ENCODE measurements around the gene FHOD1.

Gene FHOD1

GRCh38 chr16:67184995-67185650 lies 62.2 kb downstream of the FHOD1 start:
- Histone ChIP-seq H3K36me3 (ENCODE audit: control insufficient read depth in 4 of 4, insufficient read depth in 4 of 4, low read length in 3 of 4) (no peaks in the 10 kb centered on the region), H3K9me3 (ENCODE audit: control extremely low read depth in 1 of 5, control insufficient read depth in 4 of 5, insufficient read depth in 2 of 5, low read depth in 1 of 5, low read length in 4 of 5) (no peaks in the 10 kb centered on the region), H3K27me3 (replicated peaks in 2 of 5; ENCODE audit: control insufficient read depth in 4 of 5, insufficient read depth in 5 of 5, low read length in 4 of 5) (peaks cover 0 to 14% (median 6%) of the 10 kb centered on the region in 5 experiments), H3K27ac (ENCODE audit: insufficient read depth in 1 of 2, low read depth in 1 of 2, low read length in 2 of 2, poor library complexity in 1 of 2, severe bottlenecking in 2 of 2) (no peak overlapping the region), H3K4me1 (ENCODE audit: control extremely low read depth in 1 of 4, control insufficient read depth in 4 of 4, insufficient read depth in 4 of 4, low read length in 3 of 4) (peaks cover 0 to 25% (median 23%) of the 10 kb centered on the region in 4 experiments), H3K4me3 (ENCODE audit: control insufficient read depth in 1 of 7, extremely low read depth in 1 of 7, insufficient read depth in 4 of 7, low read depth in 2 of 7, low read length in 6 of 7) (peak overlapping the region in 1 of 7 experiments; percentile 81)
- 13% methylated on average over 34 of the region's 43 CpGs for WGBS (ENCODE audit: insufficient coverage)
- ChIA-PET POLR2A (interaction anchor here (0.6 kb wide), 1 partner anchor 69 kb away, joined by 3 read pairs; no protein-coding TSS in a partner anchor), CTCF (interaction anchor here (0.6 to 3.4 kb wide), 33 partner anchors 9 to 233 kb away, joined by 3 to 22 read pairs (median 4); partner anchors contain the start of genes ELMO3, FBXL8, HSF4 and NOL3)
- DNase-seq: peak; percentile 79 to 89 (median 87)

GRCh38 chr16:67184453-67184994 lies 62.8 kb downstream of the FHOD1 start:
- ChIA-PET POLR2A (interaction anchor here (0.6 kb wide), 1 partner anchor 68 kb away, joined by 3 read pairs; no protein-coding TSS in a partner anchor), CTCF (interaction anchor here (0.5 to 3.4 kb wide), 29 partner anchors 9 to 631 kb away, joined by 3 to 22 read pairs (median 4); partner anchors contain the start of genes ELMO3, FBXL8, HSF4 and NOL3)
- H3K27me3 ChIP-seq (replicated peaks in 2 of 5; ENCODE audit: control insufficient read depth in 4 of 5, insufficient read depth in 5 of 5, low read length in 4 of 5): peaks cover 0 to 14% (median 6%) of the 10 kb centered on the region in 5 experiments
- WGBS (ENCODE audit: insufficient coverage): 9% methylated on average over 54 of the region's 59 CpGs
- H3K27ac ChIP-seq (ENCODE audit: insufficient read depth in 1 of 2, low read depth in 1 of 2, low read length in 2 of 2, poor library complexity in 1 of 2, severe bottlenecking in 2 of 2): no peak overlapping the region
- no peak for DNase-seq
- H3K4me3 ChIP-seq (ENCODE audit: control insufficient read depth in 1 of 7, extremely low read depth in 1 of 7, insufficient read depth in 4 of 7, low read depth in 2 of 7, low read length in 6 of 7): peak overlapping the region; percentile 72 to 94 (median 81)
- H3K9me3 ChIP-seq (ENCODE audit: control extremely low read depth in 1 of 5, control insufficient read depth in 4 of 5, insufficient read depth in 2 of 5, low read depth in 1 of 5, low read length in 4 of 5): no peaks in the 10 kb centered on the region
- H3K4me1 ChIP-seq (ENCODE audit: control extremely low read depth in 1 of 4, control insufficient read depth in 4 of 4, insufficient read depth in 4 of 4, low read length in 3 of 4): peaks cover 0 to 25% (median 23%) of the 10 kb centered on the region in 4 experiments
- no peaks in the 10 kb centered on the region for H3K36me3 ChIP-seq (ENCODE audit: control insufficient read depth in 4 of 4, insufficient read depth in 4 of 4, low read length in 3 of 4)

GRCh38 chr16:67183627-67184452 lies 63.4 kb downstream of the FHOD1 start, which contains the start of gene MATCAP1:
TSS of gene MATCAP1 (minus strand) at chr16:67183963. CDS start at chr16:67180610, 3,353 bp downstream.
- no peaks in the 10 kb centered on the region for H3K9me3 ChIP-seq (ENCODE audit: control extremely low read depth in 1 of 5, control insufficient read depth in 4 of 5, insufficient read depth in 2 of 5, low read depth in 1 of 5, low read length in 4 of 5)
- H3K4me3 ChIP-seq (ENCODE audit: control insufficient read depth in 1 of 7, extremely low read depth in 1 of 7, insufficient read depth in 4 of 7, low read depth in 2 of 7, low read length in 6 of 7): peak within 1 kb of the TSS; percentile 72 to 94 (median 81)
- 0% methylated on average over 72 of the region's 77 CpGs for WGBS (ENCODE audit: insufficient coverage)
- peaks cover 0 to 16% (median 8%) of the 10 kb centered on the region in 5 experiments for H3K27me3 ChIP-seq (replicated peaks in 2 of 5; ENCODE audit: control insufficient read depth in 4 of 5, insufficient read depth in 5 of 5, low read length in 4 of 5)
- DNase-seq: peak; percentile 97 to 98 (median 98)
- CTCF ChIA-PET: interaction anchor here (0.5 to 2.1 kb wide), 16 partner anchors 9 to 632 kb away, joined by 3 to 21 read pairs (median 6); partner anchors contain the start of genes FBXL8, HSF4 and TRADD
- peak within 1 kb of the TSS; percentile 88 to 96 for H3K27ac ChIP-seq (ENCODE audit: insufficient read depth in 1 of 2, low read depth in 1 of 2, low read length in 2 of 2, poor library complexity in 1 of 2, severe bottlenecking in 2 of 2)
- POLR2A ChIA-PET: no interaction called here
- H3K4me1 ChIP-seq (ENCODE audit: control extremely low read depth in 1 of 4, control insufficient read depth in 4 of 4, insufficient read depth in 4 of 4, low read length in 3 of 4): peaks cover 0 to 25% (median 23%) of the 10 kb centered on the region in 4 experiments
- H3K36me3 ChIP-seq (ENCODE audit: control insufficient read depth in 4 of 4, insufficient read depth in 4 of 4, low read length in 3 of 4): no peaks in the 10 kb centered on the region

- H3K27ac ChIP-seq (ENCODE audit: insufficient read depth in 1 of 2, low read depth in 1 of 2, low read length in 2 of 2, poor library complexity in 1 of 2, severe bottlenecking in 2 of 2): peak overlapping the region in 1 of 2 experiments; percentile 96
- peaks cover 0 to 28% (median 24%) of the 10 kb centered on the region in 4 experiments for H3K4me1 ChIP-seq (ENCODE audit: control extremely low read depth in 1 of 4, control insufficient read depth in 4 of 4, insufficient read depth in 4 of 4, low read length in 3 of 4)
These were observed 64.0 kb downstream of the FHOD1 start for GRCh38 chr16:67183284-67183626.

GRCh38 chr16:67182288-67182687 lies 65.0 kb downstream of the FHOD1 start:
- Histone ChIP-seq H3K4me3 (ENCODE audit: control insufficient read depth in 1 of 7, extremely low read depth in 1 of 7, insufficient read depth in 4 of 7, low read depth in 2 of 7, low read length in 6 of 7) (no peak overlapping the region), H3K27ac (ENCODE audit: insufficient read depth in 1 of 2, low read depth in 1 of 2, low read length in 2 of 2, poor library complexity in 1 of 2, severe bottlenecking in 2 of 2) (no peak overlapping the region), H3K27me3 (replicated peaks in 2 of 5; ENCODE audit: control insufficient read depth in 4 of 5, insufficient read depth in 5 of 5, low read length in 4 of 5) (peaks cover 0 to 26% (median 16%) of the 10 kb centered on the region in 5 experiments), H3K36me3 (ENCODE audit: control insufficient read depth in 4 of 4, insufficient read depth in 4 of 4, low read length in 3 of 4) (no peaks in the 10 kb centered on the region), H3K4me1 (ENCODE audit: control extremely low read depth in 1 of 4, control insufficient read depth in 4 of 4, insufficient read depth in 4 of 4, low read length in 3 of 4) (peaks cover 0 to 35% (median 29%) of the 10 kb centered on the region in 4 experiments), H3K9me3 (ENCODE audit: control extremely low read depth in 1 of 5, control insufficient read depth in 4 of 5, insufficient read depth in 2 of 5, low read depth in 1 of 5, low read length in 4 of 5) (no peaks in the 10 kb centered on the region)
- WGBS (ENCODE audit: insufficient coverage): 96% methylated on average over 2 of the region's 2 CpGs
- POLR2A ChIA-PET: interaction anchor here (0.6 kb wide), 1 partner anchor 67 kb away, joined by 4 read pairs; no protein-coding TSS in a partner anchor
- no peak for DNase-seq
- CTCF ChIA-PET: interaction anchor here (0.9 to 2.6 kb wide), 8 partner anchors 8 to 26 kb away, joined by 3 to 13 read pairs (median 5); no protein-coding TSS in a partner anchor

More at GRCh38 chr16:67183284-67183626, 64.0 kb downstream of the FHOD1 start:
- POLR2A ChIA-PET: no interaction called here
- WGBS (ENCODE audit: insufficient coverage): 13% methylated on average over 8 of the region's 11 CpGs
- CTCF ChIA-PET: interaction anchor here (0.8 to 2.6 kb wide), 8 partner anchors 9 to 166 kb away, joined by 3 to 13 read pairs (median 5); no protein-coding TSS in a partner anchor
- Histone ChIP-seq H3K36me3 (ENCODE audit: control insufficient read depth in 4 of 4, insufficient read depth in 4 of 4, low read length in 3 of 4) (no peaks in the 10 kb centered on the region), H3K4me3 (ENCODE audit: control insufficient read depth in 1 of 7, extremely low read depth in 1 of 7, insufficient read depth in 4 of 7, low read depth in 2 of 7, low read length in 6 of 7) (peak overlapping the region; percentile 72 to 94 (median 81)), H3K27me3 (replicated peaks in 2 of 5; ENCODE audit: control insufficient read depth in 4 of 5, insufficient read depth in 5 of 5, low read length in 4 of 5) (peaks cover 0 to 17% (median 9%) of the 10 kb centered on the region in 5 experiments), H3K9me3 (ENCODE audit: control extremely low read depth in 1 of 5, control insufficient read depth in 4 of 5, insufficient read depth in 2 of 5, low read depth in 1 of 5, low read length in 4 of 5) (no peaks in the 10 kb centered on the region)
- DNase-seq: no peak

GRCh38 chr16:67181346-67181745 lies 65.9 kb downstream of the FHOD1 start:
- 100% methylated on average over 2 of the region's 2 CpGs for WGBS (ENCODE audit: insufficient coverage)
- no peak overlapping the region for H3K27ac ChIP-seq (ENCODE audit: insufficient read depth in 1 of 2, low read depth in 1 of 2, low read length in 2 of 2, poor library complexity in 1 of 2, severe bottlenecking in 2 of 2)
- no peak for DNase-seq
- ChIA-PET POLR2A (no interaction called here), CTCF (interaction anchor here (0.7 to 2.6 kb wide), 7 partner anchors 9 to 80 kb away, joined by 3 to 13 read pairs (median 3); partner anchors contain the start of genes B3GNT9, FBXL8 and TRADD)
- H3K36me3 ChIP-seq (ENCODE audit: control insufficient read depth in 4 of 4, insufficient read depth in 4 of 4, low read length in 3 of 4): peaks cover 0 to 2% (median 0%) of the 10 kb centered on the region in 4 experiments
- peaks cover 0 to 35% (median 29%) of the 10 kb centered on the region in 4 experiments for H3K4me1 ChIP-seq (ENCODE audit: control extremely low read depth in 1 of 4, control insufficient read depth in 4 of 4, insufficient read depth in 4 of 4, low read length in 3 of 4)
- H3K9me3 ChIP-seq (ENCODE audit: control extremely low read depth in 1 of 5, control insufficient read depth in 4 of 5, insufficient read depth in 2 of 5, low read depth in 1 of 5, low read length in 4 of 5): no peaks in the 10 kb centered on the region
- peaks cover 0 to 34% (median 18%) of the 10 kb centered on the region in 5 experiments for H3K27me3 ChIP-seq (replicated peaks in 2 of 5; ENCODE audit: control insufficient read depth in 4 of 5, insufficient read depth in 5 of 5, low read length in 4 of 5)
- H3K4me3 ChIP-seq (ENCODE audit: control insufficient read depth in 1 of 7, extremely low read depth in 1 of 7, insufficient read depth in 4 of 7, low read depth in 2 of 7, low read length in 6 of 7): no peak overlapping the region

Measured in common myeloid progenitor, CD34-positive (primary cell).